Neural cell (in vitro differentiated cells): ENCODE data around the gene EVA1A. TPM values are rescaled to one million over a fixed set of nuclear protein-coding genes. Genes with fewer than 3 reads are reported as not detected.

Source experiments
- H2AFZ ChIP-seq: fragments of 200-600, 300-800 bp; sonication (generic), shearing (Covaris generic); 2 replicates; pipeline ENCODE4 v1.6.0; 2014; ENCODE audit warnings: low read depth, mild to moderate bottlenecking, antibody characterized with exemption, low read length, moderate library complexity
- H3F3A ChIP-seq: fragments of 200-600 bp; shearing (Covaris generic); 2 replicates; pipeline ENCODE4 v1.6.1; 2016; ENCODE audit warnings: mild to moderate bottlenecking, moderate library complexity, mixed read lengths, antibody characterized with exemption, low read length; ENCODE audit not compliant: insufficient read depth, poor library complexity, severe bottlenecking
- H3K27ac ChIP-seq: fragments of 200-600, 300-800 bp; sonication (generic), shearing (Covaris generic); 2 replicates; pipeline ENCODE4 v1.5.1; 2014; ENCODE audit warnings: mild to moderate bottlenecking, low read length, moderate library complexity
- H3K27me3 ChIP-seq: fragments of 300-800, 200-600 bp; sonication (generic), shearing (Covaris generic); 2 replicates; pipeline ENCODE4 v1.6.0; 2014; ENCODE audit warnings: mild to moderate bottlenecking, low read depth, low read length, moderate library complexity; ENCODE audit not compliant: insufficient read depth
- H3K36me3 ChIP-seq: fragments of 300-800, 200-600 bp; sonication (generic), shearing (Covaris generic); 2 replicates; pipeline ENCODE4 v1.5.1; 2014; ENCODE audit warnings: mild to moderate bottlenecking, antibody characterized with exemption, low read length, moderate library complexity; ENCODE audit not compliant: insufficient read depth
- H3K4me2 ChIP-seq: fragments of 300-800, 200-600 bp; sonication (generic), shearing (Covaris generic); 2 replicates; pipeline ENCODE4 v1.6.0; 2014; ENCODE audit warnings: mild to moderate bottlenecking, low read length
- H3K4me3 ChIP-seq: fragments of 300-800, 200-600 bp; sonication (generic), shearing (Covaris generic); 2 replicates; pipeline ENCODE4 v1.5.1; 2014; ENCODE audit warnings: mild to moderate bottlenecking, low read length, moderate library complexity
- H3K79me2 ChIP-seq: fragments of 200-600 bp; shearing (Covaris generic); replicated peaks from 2 replicates; pipeline ENCODE4 v1.6.0; 2014; ENCODE audit warnings: mild to moderate bottlenecking, low read length, moderate library complexity; ENCODE audit not compliant: insufficient read depth
- H3K9ac ChIP-seq: fragments of 300-800, 200-600 bp; sonication (generic), shearing (Covaris generic); 2 replicates; pipeline ENCODE4 v1.6.1; 2016; ENCODE audit warnings: mild to moderate bottlenecking, low read length, mixed read lengths
- H3K9me2 ChIP-seq: fragments of 200-600 bp; shearing (Covaris generic); 2 replicates; pipeline ENCODE4 v1.6.1; 2016; ENCODE audit warnings: mild to moderate bottlenecking, low read length, mixed read lengths; ENCODE audit not compliant: insufficient read depth
- H3K9me3 ChIP-seq: fragments of 200-600, 300-800 bp; sonication (generic), shearing (Covaris generic); 2 replicates; pipeline ENCODE4 v1.6.1; 2016; ENCODE audit warnings: mild to moderate bottlenecking, mixed run types, low read length, moderate library complexity, mixed read lengths
- H4K20me1 ChIP-seq: fragments of 200-600 bp; shearing (Covaris generic); 2 replicates; pipeline ENCODE4 v1.6.1; 2016; ENCODE audit warnings: mild to moderate bottlenecking, mixed run types; ENCODE audit not compliant: insufficient read depth
- EP300 ChIP-seq: fragments of 450-650 bp; conservative IDR thresholded peaks from 2 replicates; pipeline ENCODE4 v1.6.1; 2014; ENCODE audit warnings: antibody characterized with exemption, mild to moderate bottlenecking, moderate library complexity; ENCODE audit not compliant: poor library complexity, severe bottlenecking
- EZH2 ChIP-seq: fragments of 200-600, 300-800 bp; shearing (Covaris generic), sonication (generic); IDR thresholded peaks from 2 replicates; pipeline ENCODE4 v1.6.1; 2014; ENCODE audit warnings: antibody characterized with exemption, low read length, borderline replicate concordance, mild to moderate bottlenecking; ENCODE audit not compliant: insufficient read depth, poor library complexity, severe bottlenecking
- MXI1 ChIP-seq: fragments of 450-650 bp; conservative IDR thresholded peaks from 2 replicates; pipeline ENCODE4 v1.6.1; 2014; ENCODE audit warnings: antibody characterized with exemption, mild to moderate bottlenecking; ENCODE audit not compliant: poor library complexity, severe bottlenecking
- POLR2AphosphoS5 ChIP-seq: IDR thresholded peaks from 2 replicates; pipeline ENCODE4 v1.6.1; 2012
- RAD21 ChIP-seq: fragments of 450-650 bp; conservative IDR thresholded peaks from 2 replicates; pipeline ENCODE4 v1.6.1; 2014; ENCODE audit warnings: antibody characterized with exemption, mild to moderate bottlenecking, moderate library complexity
- SMC3 ChIP-seq: fragments of 450-650 bp; conservative IDR thresholded peaks from 2 replicates; pipeline ENCODE4 v1.6.1; 2014; ENCODE audit warnings: antibody characterized with exemption, mild to moderate bottlenecking, moderate library complexity; ENCODE audit not compliant: poor library complexity
- TAF1 ChIP-seq: IDR thresholded peaks from 2 replicates; pipeline ENCODE4 v1.6.1; 2012; ENCODE audit warnings: low read depth
- polyA plus RNA-seq: library from polyadenylated mRNA; depleted of rRNA; stranded (reverse); fragments of >200 nt; gene quantifications from 2 replicates; pipeline ENCODE4 v1.2.3, GENCODE V29; 2014
- TF ChIP-seq, protein P1 (sequence below): fragments of 450-650 bp; IDR thresholded peaks from 2 replicates; pipeline ENCODE4 v1.5.1; 2014; ENCODE audit warnings: antibody characterized with exemption, mild to moderate bottlenecking, moderate library complexity; ENCODE audit not compliant: poor library complexity, severe bottlenecking
- TF ChIP-seq, protein P2 (sequence below): IDR thresholded peaks from 2 replicates; pipeline ENCODE4 v1.6.1; 2012; ENCODE audit warnings: borderline replicate concordance

Gene EVA1A
- polyA plus RNA-seq, 1 donor from 2014 or later, result not detected

DNA sequence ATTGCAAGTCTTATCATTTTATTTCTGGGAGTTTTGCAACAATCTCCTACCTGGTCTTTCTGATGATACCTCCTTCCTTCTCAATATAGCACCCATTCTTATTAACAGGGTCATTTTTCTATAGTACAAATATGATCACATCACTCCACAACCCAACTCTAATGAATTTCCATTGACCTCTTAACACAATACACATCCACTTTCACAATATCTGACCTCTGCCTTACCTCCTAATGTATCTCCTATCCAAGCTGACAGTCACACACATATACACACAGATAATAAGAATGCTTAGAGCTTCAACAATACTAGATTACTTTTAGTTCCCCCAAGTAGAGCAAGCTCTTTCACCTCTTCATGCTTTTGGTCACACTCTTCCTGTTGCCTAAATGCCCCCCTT, 40.9 kb downstream of the EVA1A start:
- Histone ChIP-seq H3K79me2 (no peaks in the 10 kb centered on the region), H3K36me3 (no peaks in the 10 kb centered on the region), H3K9me2 (no peaks in the 10 kb centered on the region), H3K4me2 (no peak overlapping the region), H3K27ac (no peak overlapping the region), H3K27me3 (no peaks in the 10 kb centered on the region), H4K20me1 (no peaks in the 10 kb centered on the region), H3K9me3 (no peaks in the 10 kb centered on the region), H3K9ac (no peak overlapping the region), H2AFZ (no peak overlapping the region), H3F3A (no peaks in the 10 kb centered on the region), H3K4me3 (no peak overlapping the region)
- TF ChIP-seq, protein P1, sequence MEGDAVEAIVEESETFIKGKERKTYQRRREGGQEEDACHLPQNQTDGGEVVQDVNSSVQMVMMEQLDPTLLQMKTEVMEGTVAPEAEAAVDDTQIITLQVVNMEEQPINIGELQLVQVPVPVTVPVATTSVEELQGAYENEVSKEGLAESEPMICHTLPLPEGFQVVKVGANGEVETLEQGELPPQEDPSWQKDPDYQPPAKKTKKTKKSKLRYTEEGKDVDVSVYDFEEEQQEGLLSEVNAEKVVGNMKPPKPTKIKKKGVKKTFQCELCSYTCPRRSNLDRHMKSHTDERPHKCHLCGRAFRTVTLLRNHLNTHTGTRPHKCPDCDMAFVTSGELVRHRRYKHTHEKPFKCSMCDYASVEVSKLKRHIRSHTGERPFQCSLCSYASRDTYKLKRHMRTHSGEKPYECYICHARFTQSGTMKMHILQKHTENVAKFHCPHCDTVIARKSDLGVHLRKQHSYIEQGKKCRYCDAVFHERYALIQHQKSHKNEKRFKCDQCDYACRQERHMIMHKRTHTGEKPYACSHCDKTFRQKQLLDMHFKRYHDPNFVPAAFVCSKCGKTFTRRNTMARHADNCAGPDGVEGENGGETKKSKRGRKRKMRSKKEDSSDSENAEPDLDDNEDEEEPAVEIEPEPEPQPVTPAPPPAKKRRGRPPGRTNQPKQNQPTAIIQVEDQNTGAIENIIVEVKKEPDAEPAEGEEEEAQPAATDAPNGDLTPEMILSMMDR, result no peak
- TF ChIP-seq POLR2AphosphoS5, result no peak
- TF ChIP-seq EP300, result no peak
- TF ChIP-seq, protein P2, sequence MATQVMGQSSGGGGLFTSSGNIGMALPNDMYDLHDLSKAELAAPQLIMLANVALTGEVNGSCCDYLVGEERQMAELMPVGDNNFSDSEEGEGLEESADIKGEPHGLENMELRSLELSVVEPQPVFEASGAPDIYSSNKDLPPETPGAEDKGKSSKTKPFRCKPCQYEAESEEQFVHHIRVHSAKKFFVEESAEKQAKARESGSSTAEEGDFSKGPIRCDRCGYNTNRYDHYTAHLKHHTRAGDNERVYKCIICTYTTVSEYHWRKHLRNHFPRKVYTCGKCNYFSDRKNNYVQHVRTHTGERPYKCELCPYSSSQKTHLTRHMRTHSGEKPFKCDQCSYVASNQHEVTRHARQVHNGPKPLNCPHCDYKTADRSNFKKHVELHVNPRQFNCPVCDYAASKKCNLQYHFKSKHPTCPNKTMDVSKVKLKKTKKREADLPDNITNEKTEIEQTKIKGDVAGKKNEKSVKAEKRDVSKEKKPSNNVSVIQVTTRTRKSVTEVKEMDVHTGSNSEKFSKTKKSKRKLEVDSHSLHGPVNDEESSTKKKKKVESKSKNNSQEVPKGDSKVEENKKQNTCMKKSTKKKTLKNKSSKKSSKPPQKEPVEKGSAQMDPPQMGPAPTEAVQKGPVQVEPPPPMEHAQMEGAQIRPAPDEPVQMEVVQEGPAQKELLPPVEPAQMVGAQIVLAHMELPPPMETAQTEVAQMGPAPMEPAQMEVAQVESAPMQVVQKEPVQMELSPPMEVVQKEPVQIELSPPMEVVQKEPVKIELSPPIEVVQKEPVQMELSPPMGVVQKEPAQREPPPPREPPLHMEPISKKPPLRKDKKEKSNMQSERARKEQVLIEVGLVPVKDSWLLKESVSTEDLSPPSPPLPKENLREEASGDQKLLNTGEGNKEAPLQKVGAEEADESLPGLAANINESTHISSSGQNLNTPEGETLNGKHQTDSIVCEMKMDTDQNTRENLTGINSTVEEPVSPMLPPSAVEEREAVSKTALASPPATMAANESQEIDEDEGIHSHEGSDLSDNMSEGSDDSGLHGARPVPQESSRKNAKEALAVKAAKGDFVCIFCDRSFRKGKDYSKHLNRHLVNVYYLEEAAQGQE, result no peak
- no peak for TF ChIP-seq TAF1
- TF ChIP-seq SMC3, result no peak
- TF ChIP-seq EZH2, result no peak

DNA sequence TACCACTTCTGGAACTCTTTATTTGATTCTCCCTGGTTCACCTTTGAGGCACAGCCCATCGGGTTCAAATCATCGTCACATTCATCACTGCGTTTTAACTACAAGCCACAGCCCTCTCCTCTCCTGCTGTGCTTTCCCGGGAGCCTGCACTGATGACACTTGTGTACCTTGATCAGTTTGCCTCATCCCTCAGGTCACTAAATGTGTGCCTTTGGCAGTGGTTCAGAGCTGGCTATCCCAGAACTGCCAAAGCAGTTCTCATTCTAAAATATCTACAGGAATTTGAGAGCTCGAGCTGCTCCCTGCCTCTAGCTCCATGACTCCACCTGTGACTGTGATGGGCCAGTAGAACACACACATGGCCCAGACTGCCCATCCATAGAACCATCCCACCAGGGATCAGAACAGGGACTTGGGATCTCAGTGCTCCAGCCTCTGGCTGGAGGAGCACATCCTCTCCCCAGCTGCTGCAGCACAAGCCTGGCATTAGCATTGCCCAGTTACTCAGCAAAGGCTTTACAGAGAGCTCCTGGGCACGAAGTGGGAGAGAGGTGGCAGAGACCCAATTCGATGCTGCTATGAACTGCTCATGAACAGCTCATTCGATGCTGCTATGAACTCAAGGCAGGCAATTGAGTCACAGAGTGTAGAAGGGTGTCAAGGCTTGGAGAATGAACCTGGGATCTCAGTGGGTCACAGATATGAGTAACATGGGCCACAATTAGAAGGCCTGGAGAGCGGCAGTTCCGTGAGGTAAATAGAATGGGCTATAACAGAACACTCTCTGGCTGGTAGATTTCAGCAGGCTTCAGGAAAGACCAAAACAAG, 41.9 kb downstream of the EVA1A start:
- H3F3A ChIP-seq, result no peaks in the 10 kb centered on the region
- TF ChIP-seq SMC3 (no peak), EP300 (no peak), EZH2 (no peak), MXI1 (no peak), RAD21 (no peak), POLR2AphosphoS5 (no peak), TAF1 (no peak)
- TF ChIP-seq, protein P1, result no peak
- TF ChIP-seq, protein P2, result no peak
- no peaks in the 10 kb centered on the region for H3K9me3 ChIP-seq
- H3K9me2 ChIP-seq, result no peaks in the 10 kb centered on the region
- no peak overlapping the region for H3K9ac ChIP-seq
- no peaks in the 10 kb centered on the region for H3K36me3 ChIP-seq
- H3K4me2 ChIP-seq, result no peak overlapping the region
- no peaks in the 10 kb centered on the region for H3K79me2 ChIP-seq
- no peak overlapping the region for H2AFZ ChIP-seq
- H3K27me3 ChIP-seq, result no peaks in the 10 kb centered on the region
- no peaks in the 10 kb centered on the region for H4K20me1 ChIP-seq
- H3K27ac ChIP-seq, result no peak overlapping the region
- no peak overlapping the region for H3K4me3 ChIP-seq
